HepG2 (cell line): Measurements from ENCODE around the gene SLC24A4. TPM values are rescaled to one million over a fixed set of nuclear protein-coding genes. Genes with fewer than 3 reads are reported as not detected.

Experiments used
- ATAC-seq: fragments of 200-7000 bp; cut with Tn5 transposase; 3 replicates; pipeline ENCODE4 v1.9.1; 2020; ENCODE audit warnings: mild to moderate bottlenecking, moderate library complexity
- BruUV-seq: library from RNA; stranded (reverse); fragments of 400-500 nt; replicated peaks from 2 replicates; lab custom pipeline; 2021; lab: Mats Ljungman, UMichigan
- CTCF ChIA-PET: fragments of 300-600 bp; formaldehyde crosslinking; extraction: SDS; loops from one replicate; lab custom pipeline; 2021; ENCODE audit warnings: low total read pairs, inconsistent platforms, low intra/inter-chr PET ratio; lab: Yijun Ruan, JAX
- POLR2A ChIA-PET: fragments of 350-600 bp; sonication (Branson Sonifier 250); formaldehyde crosslinking; loops from one replicate; lab custom pipeline; 2020; ENCODE audit warnings: antibody characterized with exemption, inconsistent platforms; lab: Yijun Ruan, JAX
- DNase-seq: peaks from one replicate; pipeline ENCODE4 v3.0.0-alpha.2; 2015; ENCODE audit warnings: low spot score
- FAIRE-seq: peaks from 3 replicates; lab custom pipeline; 2011; peaks lifted over from hg19 to GRCh38; lab: Jason Lieb, UNC
- H2AFZ ChIP-seq: one replicate; pipeline ENCODE4 v1.6.1; 2011; ENCODE audit warnings: low read length, inconsistent platforms
- H3K27ac ChIP-seq: fragments of 300-600 bp; 3 replicates; pipeline ENCODE4 v1.8.0; 2011; ENCODE audit warnings: mixed run types, mild to moderate bottlenecking, mixed read lengths, low read length, inconsistent platforms; ENCODE audit not compliant: insufficient read depth; ENCODE audit errors: extremely low read length
- H3K27me3 ChIP-seq, 2 experiments: fragments of 200-600 bp in 1 of 2; 2 replicates in 1 of 2; 3 replicates in 1 of 2; pipeline versions ENCODE4 v1.6.0 to v1.8.0; 2011; ENCODE audit warnings: low read length in 2 of 2, mild to moderate bottlenecking in 2 of 2, moderate library complexity in 2 of 2, inconsistent platforms in 1 of 2; ENCODE audit not compliant: insufficient read depth in 2 of 2, control insufficient read depth in 1 of 2
- H3K36me3 ChIP-seq, 2 experiments: fragments of 200-600 bp in 1 of 2; replicated peaks in 1 of 2; 2 replicates in 1 of 2; 3 replicates in 1 of 2; pipeline versions ENCODE4 v1.5.1 to v1.8.0; 2011; ENCODE audit warnings: low read length in 2 of 2, inconsistent platforms in 1 of 2; ENCODE audit not compliant: insufficient read depth in 2 of 2, control insufficient read depth in 1 of 2
- H3K4me1 ChIP-seq: 2 replicates; pipeline ENCODE4 v1.5.1; 2012; ENCODE audit warnings: low read length, inconsistent platforms; ENCODE audit not compliant: insufficient read depth
- H3K4me2 ChIP-seq: 2 replicates; pipeline ENCODE4 v1.6.0; 2011; ENCODE audit warnings: low read depth, low read length, inconsistent platforms
- H3K4me3 ChIP-seq, 3 experiments: fragments of 200-600 bp in 1 of 3; sonication (generic), shearing (Covaris generic) in 1 of 3; replicated peaks in 1 of 3; 2 replicates each; pipeline ENCODE4 v1.5.1; 2011 to 2016; ENCODE audit warnings: low read length in 3 of 3, inconsistent platforms in 2 of 3, low read depth in 2 of 3, mild to moderate bottlenecking in 2 of 3, control low read depth in 1 of 3, mixed read lengths in 1 of 3; ENCODE audit not compliant: insufficient read depth in 1 of 3
- H3K79me2 ChIP-seq: one replicate; pipeline ENCODE4 v1.6.1; 2011; ENCODE audit warnings: low read length, inconsistent platforms; ENCODE audit not compliant: insufficient read depth
- H3K9ac ChIP-seq: 2 replicates; pipeline ENCODE4 v1.6.0; 2011; ENCODE audit warnings: mild to moderate bottlenecking, low read depth, low read length, inconsistent platforms; ENCODE audit not compliant: insufficient read depth
- H3K9me3 ChIP-seq: 2 replicates; pipeline ENCODE4 v1.5.1; 2012; ENCODE audit warnings: mild to moderate bottlenecking, low read length
- H4K20me1 ChIP-seq: 2 replicates; pipeline ENCODE4 v1.6.0; 2011; ENCODE audit warnings: inconsistent platforms, mild to moderate bottlenecking, low read length, moderate library complexity; ENCODE audit not compliant: insufficient read depth
- CEBPG ChIP-seq: IDR thresholded peaks from 2 replicates; pipeline ENCODE4 v1.6.1; 2016
- HDAC1 ChIP-seq: sonication (generic); formaldehyde crosslinking; IDR thresholded peaks from 2 replicates; pipeline ENCODE4 v1.5.1; 2020; ENCODE audit warnings: mild to moderate bottlenecking, missing genetic modification reagents
- HHEX ChIP-seq: IDR thresholded peaks from 2 replicates; pipeline ENCODE4 v1.6.1; 2016; ENCODE audit warnings: control low read depth
- HOXA3 ChIP-seq: sonication (generic); formaldehyde crosslinking; IDR thresholded peaks from 2 replicates; pipeline ENCODE4 v1.5.0; 2020; ENCODE audit warnings: missing genetic modification reagents
- RFX1 ChIP-seq: fragments of 450-650 bp; IDR thresholded peaks from 2 replicates; pipeline ENCODE4 v1.6.1; 2017
- ZNF550 ChIP-seq: sonication (generic); formaldehyde crosslinking; IDR thresholded peaks from 2 replicates; pipeline ENCODE4 v1.4.0; 2020; ENCODE audit warnings: mild to moderate bottlenecking, missing genetic modification reagents, borderline replicate concordance
- ZNF644 ChIP-seq: IDR thresholded peaks from 2 replicates; pipeline ENCODE4 v1.6.1; 2016; ENCODE audit warnings: low read depth
- WGBS: methylation state at CpG from one replicate; pipeline ENCODE4 v1.1.6; 2017; ENCODE audit warnings: low lambda C conversion rate; 5-methylcytosine and 5-hydroxymethylcytosine counted together
- in situ Hi-C: cut with HindIII; loops from 2 replicates; pipeline ENCODE4 v1.10.0; 2017; ENCODE audit warnings: low pct_unique_long_range_greater_than_20kb; ENCODE audit not compliant: extremely low pct_ligation_motif_present
- intact Hi-C: fragments of 100-400 bp; cut with micrococcal nuclease; formaldehyde crosslinking; loops from one replicate; pipeline ENCODE4 v1.10.0; 2022; ENCODE audit not compliant: unreplicated experiment
- polyA plus RNA-seq, 8 experiments: library from polyadenylated mRNA; depleted of rRNA in 3 of 8; stranded (reverse) in 7 of 8; unstranded in 1 of 8; fragments of >200 nt; fragmentation: Illumina TruSeq in 4 of 8; extraction: Trizol in 4 of 8; gene quantifications; 2 replicates each; pipeline versions ENCODE4 v1.2.1 to v1.2.3, GENCODE V29; 2011 to 2016; ENCODE audit warnings: low read depth in 4 of 8, missing spikeins in 1 of 8, mixed read lengths in 1 of 8; ENCODE audit not compliant: insufficient read depth in 1 of 8
- total RNA-seq, 5 experiments: library from RNA; depleted of rRNA; stranded (reverse); fragments of >200 nt; fragmentation: Illumina TruSeq; extraction: Trizol; gene quantifications; 2 replicates each; pipeline ENCODE4 v1.2.3, GENCODE V29; 2016; ENCODE audit warnings: low read depth in 1 of 5
- TF ChIP-seq, protein P1 (sequence below): sonication (generic); formaldehyde crosslinking; IDR thresholded peaks from 2 replicates; pipeline ENCODE4 v1.5.0; 2020; ENCODE audit warnings: missing genetic modification reagents

The SLC24A4 gene
- total and polyA plus RNA-seq, 2 of the 13 experiments (the other 11 are each of a cell fraction or from before 2014, with no cell fraction given): not detected

- TF ChIP-seq, protein P1, sequence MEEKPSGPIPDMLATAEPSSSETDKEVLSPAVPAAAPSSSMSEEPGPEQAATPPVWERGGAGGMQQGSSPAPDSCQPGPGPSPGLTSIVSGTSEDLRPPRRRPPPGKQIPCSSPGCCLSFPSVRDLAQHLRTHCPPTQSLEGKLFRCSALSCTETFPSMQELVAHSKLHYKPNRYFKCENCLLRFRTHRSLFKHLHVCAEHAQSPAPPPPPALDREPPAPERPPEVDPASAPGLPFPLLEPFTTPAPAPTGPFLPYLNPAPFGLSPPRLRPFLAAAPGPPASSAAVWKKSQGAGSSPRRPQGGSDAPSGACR (CRISPR knock-in tag): no peak
- no peak for TF ChIP-seq CEBPG (CRISPR knock-in tag)
- TF ChIP-seq ZNF644 (CRISPR knock-in tag): no peak
- TF ChIP-seq, all 625 proteins: peak for 0
Measured at GRCh38 chr14:92451245-92451644, 128.3 kb downstream of the SLC24A4 start (continued).

- Histone ChIP-seq H3K4me1 (0 out of 2 replicates have a peak, but pooled peaks cover 5% of the 10 kb centered on the region), H3K79me2 (no peaks in the 10 kb centered on the region), H3K4me3 (no peak overlapping the region)
- DNase-seq (no peak), ATAC-seq (no peak)
- 0% methylated on average over 1 of the region's 5 CpGs for WGBS
- in situ Hi-C loops: loop anchor here (10.0 kb wide), 1 partner anchor 317 kb away; no protein-coding TSS in a partner anchor
- CTCF ChIA-PET: no interaction called here
- no TSS peak for BruUV-seq
- TF ChIP-seq HHEX (CRISPR knock-in tag): no peak
- no peak for TF ChIP-seq HDAC1 (CRISPR knock-in tag)
- no peak for TF ChIP-seq RFX1
- TF ChIP-seq HOXA3 (CRISPR knock-in tag): no peak
- TF ChIP-seq ZNF550 (CRISPR knock-in tag): no peak
- TF ChIP-seq, all 625 proteins: peak for 0
- intact Hi-C loops: no loop called here
- H3K9me3 ChIP-seq: no peaks in the 10 kb centered on the region
- POLR2A ChIA-PET: no interaction called here
- H3K9ac ChIP-seq: no peak overlapping the region
- H2AFZ ChIP-seq: no peak overlapping the region
- H3K27me3 ChIP-seq: peaks cover 3 to 53% of the 10 kb centered on the region in 2 experiments; a peak in 4 of 5 replicates
- H3K4me2 ChIP-seq: no peak overlapping the region
- H4K20me1 ChIP-seq: no peaks in the 10 kb centered on the region
- no peak overlapping the region for H3K27ac ChIP-seq
- no peaks in the 10 kb centered on the region for H3K36me3 ChIP-seq
- FAIRE-seq: no peak
Measured at GRCh38 chr14:92451755-92452154, 128.8 kb downstream of the SLC24A4 start.
